Esophagus squamous epithelium (tissue), 4 donors: Measurements from ENCODE around the gene CNTF.

Source experiments
- POLR2A ChIP-seq, 4 donors: fragments of 450-650 bp; IDR thresholded peaks; one replicate each; pipeline ENCODE4 v1.6.1; 2017; ENCODE audit warnings: antibody characterized with exemption in 4 of 4, mild to moderate bottlenecking in 4 of 4, moderate library complexity in 3 of 4
- TF ChIP-seq, protein P1 (sequence below), 6 experiments: fragments of 450-650 bp in 4 of 6; fragments of 200-600 bp in 2 of 6; sonication (generic) in 2 of 6; IDR thresholded peaks; one replicate each; pipeline ENCODE4 v1.5.1; 2016 to 2019; ENCODE audit warnings: antibody characterized with exemption in 6 of 6, mild to moderate bottlenecking in 4 of 6, moderate library complexity in 4 of 6

DNA sequence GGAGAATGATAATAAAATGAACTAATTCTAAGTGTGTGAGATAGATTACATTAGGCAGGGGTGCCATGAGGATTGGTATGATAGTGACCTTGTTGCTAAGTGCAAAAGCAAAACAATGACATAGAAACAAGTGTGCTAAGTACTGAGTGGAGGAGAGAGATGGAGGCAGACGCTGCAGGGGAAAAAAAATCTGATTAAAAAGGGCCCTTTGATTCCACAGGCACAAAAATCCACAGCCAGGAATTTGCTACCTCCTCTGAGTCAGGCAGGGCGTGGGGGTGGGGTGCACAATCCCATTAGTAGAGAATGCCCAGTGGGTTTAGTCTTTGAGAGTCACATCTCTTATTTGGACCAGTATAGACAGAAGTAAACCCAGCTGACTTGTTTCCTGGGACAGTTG, at the start of gene CNTF:
- TF ChIP-seq, protein P1, sequence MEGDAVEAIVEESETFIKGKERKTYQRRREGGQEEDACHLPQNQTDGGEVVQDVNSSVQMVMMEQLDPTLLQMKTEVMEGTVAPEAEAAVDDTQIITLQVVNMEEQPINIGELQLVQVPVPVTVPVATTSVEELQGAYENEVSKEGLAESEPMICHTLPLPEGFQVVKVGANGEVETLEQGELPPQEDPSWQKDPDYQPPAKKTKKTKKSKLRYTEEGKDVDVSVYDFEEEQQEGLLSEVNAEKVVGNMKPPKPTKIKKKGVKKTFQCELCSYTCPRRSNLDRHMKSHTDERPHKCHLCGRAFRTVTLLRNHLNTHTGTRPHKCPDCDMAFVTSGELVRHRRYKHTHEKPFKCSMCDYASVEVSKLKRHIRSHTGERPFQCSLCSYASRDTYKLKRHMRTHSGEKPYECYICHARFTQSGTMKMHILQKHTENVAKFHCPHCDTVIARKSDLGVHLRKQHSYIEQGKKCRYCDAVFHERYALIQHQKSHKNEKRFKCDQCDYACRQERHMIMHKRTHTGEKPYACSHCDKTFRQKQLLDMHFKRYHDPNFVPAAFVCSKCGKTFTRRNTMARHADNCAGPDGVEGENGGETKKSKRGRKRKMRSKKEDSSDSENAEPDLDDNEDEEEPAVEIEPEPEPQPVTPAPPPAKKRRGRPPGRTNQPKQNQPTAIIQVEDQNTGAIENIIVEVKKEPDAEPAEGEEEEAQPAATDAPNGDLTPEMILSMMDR (IDR thresholded peaks at IDR 0.05): no peak
- no peak for TF ChIP-seq POLR2A (IDR thresholded peaks at IDR 0.05)
